DMS153 (cell line): ENCODE results near the gene OSBPL2.

Experiments used
- DNase-seq: peaks from one replicate; lab custom pipeline; 2025; lab: John Stamatoyannopoulos, UW

Gene OSBPL2

GRCh38 chr20:62313021-62313420 lies 74.7 kb downstream of the OSBPL2 start:
- DNase-seq, result no peak

- DNase-seq, result no peak
Observed at GRCh38 chr20:62313460-62314338, 75.4 kb downstream of the OSBPL2 start.

- DNase-seq, result no peak
Observed at GRCh38 chr20:62314339-62314638, 76.0 kb downstream of the OSBPL2 start.

- no peak for DNase-seq
Observed at GRCh38 chr20:62314711-62315302, 76.5 kb downstream of the OSBPL2 start.

GRCh38 chr20:62315773-62316172 lies 77.5 kb downstream of the OSBPL2 start:
- no peak for DNase-seq

- DNase-seq, result no peak
Observed at GRCh38 chr20:62316331-62317166, 78.2 kb downstream of the OSBPL2 start.

GRCh38 chr20:62317167-62317655 lies 78.9 kb downstream of the OSBPL2 start:
- DNase-seq, result no peak

GRCh38 chr20:62318400-62319345 lies 80.4 kb downstream of the OSBPL2 start:
- no peak for DNase-seq

- DNase-seq, result no peak
Observed at GRCh38 chr20:62319346-62319909, 81.1 kb downstream of the OSBPL2 start.

GRCh38 chr20:62320581-62321354 lies 82.4 kb downstream of the OSBPL2 start:
- DNase-seq, result no peak

GRCh38 chr20:62321521-62321948 lies 83.2 kb downstream of the OSBPL2 start:
- DNase-seq, result no peak

- no peak for DNase-seq
Observed at GRCh38 chr20:62321975-62322374, 83.7 kb downstream of the OSBPL2 start.

- DNase-seq, result no peak
Observed at GRCh38 chr20:62322492-62323041, 84.2 kb downstream of the OSBPL2 start.

- no peak for DNase-seq
Observed at GRCh38 chr20:62323146-62323979, 85.0 kb downstream of the OSBPL2 start.

- DNase-seq, result no peak
Observed at GRCh38 chr20:62323980-62324906, 85.9 kb downstream of the OSBPL2 start.

GRCh38 chr20:62325172-62325905 lies 87.0 kb downstream of the OSBPL2 start:
- no peak for DNase-seq

GRCh38 chr20:62326559-62326958 lies 88.2 kb downstream of the OSBPL2 start:
- DNase-seq, result no peak
